Measurements from ENCODE around the gene ALG11. TPM values are rescaled to one million over a fixed set of nuclear protein-coding genes. Genes with fewer than 3 reads are reported as not detected.
A peak's percentile ranks its signal among the peaks of the same experiment; 100 is the strongest.

Gene ALG11
- total RNA-seq, 1 donor from 2014 or later: 57.7 TPM

- Histone ChIP-seq H3K9me3 (ENCODE audit: insufficient read depth, low read depth, low read length) (peaks cover 11% of the 10 kb centered on the region), H2AFZ (ENCODE audit: low read depth, low read length) (no peak overlapping the region), H3K4me2 (ENCODE audit: low read length) (no peak overlapping the region), H3K4me1 (ENCODE audit: insufficient read depth, low read length) (no peaks in the 10 kb centered on the region), H3K79me2 (ENCODE audit: insufficient read depth, low read length) (no peaks in the 10 kb centered on the region), H3K27me3 (ENCODE audit: insufficient read depth, low read length) (no peaks in the 10 kb centered on the region), H3K27ac (ENCODE audit: low read depth, low read length) (no peak overlapping the region), H3K9ac (ENCODE audit: low read length) (no peak overlapping the region), H3K36me3 (ENCODE audit: insufficient read depth, low read length) (no peaks in the 10 kb centered on the region), H3K4me3 (ENCODE audit: insufficient read depth, low read depth, low read length) (no peak overlapping the region), H4K20me1 (ENCODE audit: insufficient read depth, low read length) (no peaks in the 10 kb centered on the region)
- H3K27ac Mint-ChIP-seq (ENCODE audit: unreplicated experiment): no peak overlapping the region
- H3K4me3 Mint-ChIP-seq (ENCODE audit: unreplicated experiment): no peak overlapping the region
- no peak for FAIRE-seq
- H3K27me3 Mint-ChIP-seq (ENCODE audit: low read depth, unreplicated experiment): no peaks in the 10 kb centered on the region
- TF ChIP-seq CTCF (IDR thresholded peaks at IDR 0.05; ENCODE audit: insufficient read depth, low read depth, low read length) (no peak), EZH2 (IDR thresholded peaks at IDR 0.05; ENCODE audit: insufficient read depth, low read length) (no peak)
- H3K4me1 Mint-ChIP-seq (ENCODE audit: low read depth, unreplicated experiment): no peaks in the 10 kb centered on the region
- H3K9me3 Mint-ChIP-seq (ENCODE audit: unreplicated experiment): peaks cover 34% of the 10 kb centered on the region
- DNase-seq (ENCODE audit: low read depth): no peak
- H3K36me3 Mint-ChIP-seq (ENCODE audit: low read depth, unreplicated experiment): peaks cover 10% of the 10 kb centered on the region
These were observed 55.0 kb downstream of the ALG11 start for GRCh38 chr13:52067237-52067636.

DNA sequence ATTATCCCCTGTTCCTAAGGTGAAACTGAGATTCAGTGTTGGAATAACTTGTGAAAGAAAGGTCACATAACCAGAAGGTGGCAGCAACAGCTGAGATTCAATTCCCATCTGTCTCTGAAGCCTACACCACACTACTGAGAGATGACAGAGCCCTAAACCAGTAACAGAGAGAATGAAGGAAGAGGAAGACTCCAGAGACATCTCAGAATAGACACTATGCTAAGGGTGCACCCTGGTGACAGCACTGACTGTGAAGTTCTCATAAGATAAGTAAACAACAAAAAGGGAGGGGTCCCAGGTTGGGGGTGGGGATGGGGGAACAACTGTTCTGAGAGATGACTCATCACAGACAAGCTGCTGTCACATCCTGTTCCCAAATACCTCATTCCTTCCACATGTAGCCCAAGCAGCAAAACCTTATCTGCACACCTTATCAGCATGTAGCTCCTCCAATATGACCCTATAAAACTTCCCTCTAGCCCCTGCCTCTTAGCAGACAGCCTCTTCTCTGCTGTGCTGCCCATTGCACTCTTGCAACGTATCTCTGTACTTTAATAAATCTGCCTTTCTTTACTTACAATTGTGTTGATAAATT, 58.8 kb downstream of the ALG11 start:
- Histone ChIP-seq H3K9me3 (ENCODE audit: insufficient read depth, low read depth, low read length) (peaks cover 8% of the 10 kb centered on the region), H3K27ac (ENCODE audit: low read depth, low read length) (no peak overlapping the region), H3K4me2 (ENCODE audit: low read length) (no peak overlapping the region), H2AFZ (ENCODE audit: low read depth, low read length) (no peak overlapping the region), H3K9ac (ENCODE audit: low read length) (no peak overlapping the region), H3K36me3 (ENCODE audit: insufficient read depth, low read length) (no peaks in the 10 kb centered on the region), H3K4me1 (ENCODE audit: insufficient read depth, low read length) (no peaks in the 10 kb centered on the region), H3K4me3 (ENCODE audit: insufficient read depth, low read depth, low read length) (no peak overlapping the region), H4K20me1 (ENCODE audit: insufficient read depth, low read length) (no peaks in the 10 kb centered on the region), H3K79me2 (ENCODE audit: insufficient read depth, low read length) (no peaks in the 10 kb centered on the region), H3K27me3 (ENCODE audit: insufficient read depth, low read length) (no peaks in the 10 kb centered on the region)
- FAIRE-seq (peak; percentile 67), DNase-seq (ENCODE audit: low read depth) (peak; percentile 16)
- no peaks in the 10 kb centered on the region for H3K27me3 Mint-ChIP-seq (ENCODE audit: low read depth, unreplicated experiment)
- TF ChIP-seq CTCF (IDR thresholded peaks at IDR 0.05; ENCODE audit: insufficient read depth, low read depth, low read length): no peak
- no peak for TF ChIP-seq EZH2 (IDR thresholded peaks at IDR 0.05; ENCODE audit: insufficient read depth, low read length)
- H3K9me3 Mint-ChIP-seq (ENCODE audit: unreplicated experiment): peaks cover 29% of the 10 kb centered on the region
- no peak overlapping the region for H3K27ac Mint-ChIP-seq (ENCODE audit: unreplicated experiment)
- H3K36me3 Mint-ChIP-seq (ENCODE audit: low read depth, unreplicated experiment): peaks cover 5% of the 10 kb centered on the region
- no peak overlapping the region for H3K4me3 Mint-ChIP-seq (ENCODE audit: unreplicated experiment)
- no peaks in the 10 kb centered on the region for H3K4me1 Mint-ChIP-seq (ENCODE audit: low read depth, unreplicated experiment)

Other genes starting within 250 kb of the ALG11 start
- 4.0 and 4.9 TPM in 2 replicates for gene DHRS12, start 208.2 kb upstream of the ALG11 start, total RNA-seq
- 0.05 TPM in 1 of 2 replicates, not detected in the other for gene TMEM272, start 167.2 kb upstream of the ALG11 start, total RNA-seq
- gene CCDC70, start 150.4 kb upstream of the ALG11 start, total RNA-seq: not detected in 2 replicates
- gene ATP7B, start 948 bp upstream of the ALG11 start, total RNA-seq: 9.2 and 12.3 TPM in 2 replicates
- gene UTP14C, start 12.3 kb downstream of the ALG11 start, total RNA-seq: 20.6 and 23.9 TPM in 2 replicates
- gene NEK5, start 116.7 kb downstream of the ALG11 start, total RNA-seq: 0.34 and 0.50 TPM in 2 replicates
- gene NEK3, start 147.2 kb downstream of the ALG11 start, total RNA-seq: 13.9 and 15.3 TPM in 2 replicates